Epithelial cell of esophagus (primary cell): Measurements from ENCODE around the gene EPHB1.

Experiments
- DNase-seq: peaks from one replicate; pipeline ENCODE4 v3.0.0; 2010; ENCODE audit warnings: low read depth
- H3K4me3 ChIP-seq: 2 replicates; pipeline ENCODE4 v1.5.1; 2011; ENCODE audit warnings: mild to moderate bottlenecking, low read length, control low read depth
- TF ChIP-seq, protein P1 (sequence below): IDR thresholded peaks from 2 replicates; pipeline ENCODE4 v1.5.1; 2011; ENCODE audit warnings: low read depth, mild to moderate bottlenecking, low read length, control low read depth, inconsistent platforms; ENCODE audit not compliant: insufficient read depth; ENCODE audit errors: missing control alignments

The EPHB1 gene

DNA sequence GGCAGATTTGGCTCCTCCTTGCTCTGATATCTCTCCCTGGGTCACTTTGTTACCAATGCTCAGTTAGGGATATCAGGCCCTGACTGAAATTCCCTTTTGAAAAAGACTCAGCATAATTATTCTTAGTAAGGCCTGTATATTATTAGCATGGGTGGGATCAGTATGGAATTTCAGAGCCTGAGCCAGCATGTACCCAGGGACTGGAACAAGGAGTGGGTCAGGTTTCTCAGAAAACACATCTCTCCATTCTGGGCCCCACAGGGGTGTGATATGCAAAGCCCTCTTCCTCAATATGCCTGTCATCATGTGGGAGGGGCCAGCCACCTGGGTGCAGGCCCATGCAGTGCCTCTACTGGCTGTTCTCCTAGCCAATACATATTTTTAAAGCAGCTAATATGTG lies 423.2 kb downstream of the EPHB1 start:
- no peak for DNase-seq
- TF ChIP-seq, protein P1, sequence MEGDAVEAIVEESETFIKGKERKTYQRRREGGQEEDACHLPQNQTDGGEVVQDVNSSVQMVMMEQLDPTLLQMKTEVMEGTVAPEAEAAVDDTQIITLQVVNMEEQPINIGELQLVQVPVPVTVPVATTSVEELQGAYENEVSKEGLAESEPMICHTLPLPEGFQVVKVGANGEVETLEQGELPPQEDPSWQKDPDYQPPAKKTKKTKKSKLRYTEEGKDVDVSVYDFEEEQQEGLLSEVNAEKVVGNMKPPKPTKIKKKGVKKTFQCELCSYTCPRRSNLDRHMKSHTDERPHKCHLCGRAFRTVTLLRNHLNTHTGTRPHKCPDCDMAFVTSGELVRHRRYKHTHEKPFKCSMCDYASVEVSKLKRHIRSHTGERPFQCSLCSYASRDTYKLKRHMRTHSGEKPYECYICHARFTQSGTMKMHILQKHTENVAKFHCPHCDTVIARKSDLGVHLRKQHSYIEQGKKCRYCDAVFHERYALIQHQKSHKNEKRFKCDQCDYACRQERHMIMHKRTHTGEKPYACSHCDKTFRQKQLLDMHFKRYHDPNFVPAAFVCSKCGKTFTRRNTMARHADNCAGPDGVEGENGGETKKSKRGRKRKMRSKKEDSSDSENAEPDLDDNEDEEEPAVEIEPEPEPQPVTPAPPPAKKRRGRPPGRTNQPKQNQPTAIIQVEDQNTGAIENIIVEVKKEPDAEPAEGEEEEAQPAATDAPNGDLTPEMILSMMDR: no peak
- H3K4me3 ChIP-seq: no peak overlapping the region

DNA sequence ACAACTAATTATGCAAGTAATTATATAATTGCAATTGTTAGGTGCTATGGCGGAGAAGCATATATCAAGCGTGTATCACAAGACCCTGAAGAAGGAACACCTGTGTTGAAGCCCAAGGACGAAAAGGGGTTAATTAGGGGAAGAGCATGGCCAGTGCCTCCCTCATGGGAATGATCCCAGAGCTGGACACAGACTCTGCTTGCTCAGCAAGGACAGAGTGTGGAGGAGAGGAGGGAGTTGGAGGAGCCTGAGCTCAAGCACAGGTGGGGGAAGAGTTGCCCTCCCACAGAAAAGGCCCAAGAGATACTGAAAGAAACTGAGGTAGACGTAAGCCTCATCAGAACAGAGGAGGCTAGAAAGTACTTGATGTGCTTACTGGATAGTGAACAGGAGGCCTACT lies 423.7 kb downstream of the EPHB1 start:
- TF ChIP-seq, protein P1: no peak
- DNase-seq: no peak
- no peak overlapping the region for H3K4me3 ChIP-seq

DNA sequence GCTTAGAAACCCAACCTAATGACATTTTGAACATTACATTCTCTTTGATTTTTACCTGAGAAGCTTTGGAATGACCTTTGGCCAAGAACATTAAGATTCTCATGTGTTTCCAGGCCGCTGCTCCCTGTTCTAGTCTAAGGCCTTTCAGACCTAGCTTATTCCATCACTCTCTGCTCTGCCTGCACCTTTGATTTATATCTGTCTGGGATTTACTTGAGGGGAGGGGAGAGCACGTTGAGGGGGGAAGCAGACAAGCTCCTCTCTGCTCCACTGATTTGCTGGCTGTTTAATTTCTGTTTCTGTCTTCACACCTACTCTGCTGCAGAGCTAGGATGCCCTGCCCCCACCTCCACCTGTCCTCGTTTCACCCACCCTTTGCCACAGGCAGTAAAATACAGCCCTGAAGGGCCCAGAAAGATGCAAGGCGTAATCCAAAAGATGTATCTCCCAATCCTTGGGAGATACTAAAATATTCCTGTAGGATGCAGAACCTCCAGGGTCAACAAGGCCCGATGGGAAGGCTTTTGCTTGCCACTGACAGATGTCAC lies 429.8 kb downstream of the EPHB1 start:
- TF ChIP-seq, protein P1: no peak
- DNase-seq: no peak
- H3K4me3 ChIP-seq: no peak overlapping the region

DNA sequence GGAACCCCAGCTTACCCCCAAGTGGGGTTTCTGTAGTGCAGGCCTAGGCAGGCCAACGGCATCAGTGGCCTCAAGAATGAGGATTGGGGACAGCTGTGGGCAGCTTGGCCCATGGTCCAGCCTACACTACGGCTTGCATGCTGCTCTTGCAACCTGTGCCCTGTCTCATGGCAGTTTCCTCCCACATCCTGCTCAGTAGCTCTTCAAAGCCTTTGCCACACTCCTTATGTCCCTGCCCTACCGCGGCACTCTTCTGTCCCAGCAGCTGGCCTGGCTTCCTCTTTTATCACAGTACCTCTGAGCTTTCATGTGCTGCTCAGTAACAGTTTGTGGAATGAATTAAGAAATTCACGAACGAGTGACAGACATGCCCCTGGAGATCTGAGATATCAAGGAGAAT lies 431.0 kb downstream of the EPHB1 start:
- TF ChIP-seq, protein P1: no peak
- H3K4me3 ChIP-seq: no peak overlapping the region
- DNase-seq: no peak

DNA sequence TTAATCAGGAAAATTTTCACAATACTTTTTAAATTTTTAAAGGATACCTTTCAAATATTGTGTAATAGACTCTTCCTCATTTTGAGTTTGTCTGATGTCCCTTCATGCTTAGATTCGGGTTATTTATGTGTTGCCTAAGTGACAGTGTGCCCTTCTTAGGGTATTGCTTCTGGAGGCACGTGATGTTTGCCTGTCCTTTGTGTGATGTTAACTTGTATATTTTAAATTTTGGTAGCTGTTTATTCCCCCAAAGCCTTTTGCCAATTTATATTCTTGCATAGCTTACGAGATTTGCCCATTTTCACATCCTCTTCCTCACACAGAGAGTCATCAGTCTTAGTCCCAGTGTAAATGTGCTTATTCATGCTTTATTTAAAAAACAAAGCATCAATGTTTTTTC lies 433.1 kb downstream of the EPHB1 start:
- no peak overlapping the region for H3K4me3 ChIP-seq
- DNase-seq: no peak
- TF ChIP-seq, protein P1: no peak

DNA sequence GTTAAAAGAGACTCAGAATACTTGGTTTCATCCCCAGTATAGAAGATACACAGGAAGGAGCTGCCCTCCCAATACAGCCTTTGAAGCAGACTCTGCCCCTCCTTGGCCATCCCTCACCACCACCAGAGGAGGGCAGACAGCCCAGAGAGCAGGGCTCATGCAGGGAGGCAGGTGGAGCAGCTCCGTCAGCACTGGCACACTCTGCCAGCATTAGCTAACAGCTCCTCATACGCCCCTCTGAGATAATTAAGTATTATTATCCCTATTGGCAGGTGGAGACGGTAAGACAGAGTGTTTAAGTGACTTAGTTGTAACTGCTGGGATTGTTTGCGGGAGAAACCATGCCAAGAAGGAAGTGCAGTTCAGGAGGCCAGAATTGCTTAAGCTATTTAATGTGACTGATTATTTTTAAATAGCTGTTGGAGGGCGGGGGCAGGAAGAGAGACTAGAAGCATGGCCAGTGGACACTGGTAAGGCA lies 434.0 kb downstream of the EPHB1 start:
- TF ChIP-seq, protein P1: no peak
- no peak overlapping the region for H3K4me3 ChIP-seq
- DNase-seq: no peak

DNA sequence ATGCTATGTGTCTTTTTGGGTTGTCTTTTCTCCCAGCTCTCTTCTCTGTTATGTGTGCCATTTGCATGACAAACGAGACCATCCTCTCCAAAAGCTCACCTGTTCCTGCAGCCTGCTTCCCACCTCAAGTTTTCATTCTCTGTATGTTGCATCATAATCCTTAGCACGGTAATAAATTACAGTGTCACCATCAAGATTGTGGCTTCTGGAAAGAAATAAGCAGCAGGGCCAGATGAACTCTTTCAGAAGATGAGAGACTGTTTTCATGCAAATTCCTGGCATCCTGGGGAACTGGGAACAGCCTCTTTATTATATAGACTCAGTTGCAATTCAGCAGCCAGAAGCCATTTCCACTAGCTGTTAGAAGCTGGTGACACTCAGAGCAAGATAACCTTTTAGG lies 436.7 kb downstream of the EPHB1 start:
- no peak for DNase-seq
- no peak overlapping the region for H3K4me3 ChIP-seq
- TF ChIP-seq, protein P1: no peak
